ENCODE results near the gene SIAH2. TPM values are rescaled to one million over a fixed set of nuclear protein-coding genes. Genes with fewer than 3 reads are reported as not detected.
"Not testable (repeated sequence)": the region's sequence is repeated elsewhere in the genome, so short reads cannot be mapped to it uniquely, and the experiment has no call there.

Gene SIAH2
- total RNA-seq, 1 donor from 2014 or later: 31.7 TPM

DNA sequence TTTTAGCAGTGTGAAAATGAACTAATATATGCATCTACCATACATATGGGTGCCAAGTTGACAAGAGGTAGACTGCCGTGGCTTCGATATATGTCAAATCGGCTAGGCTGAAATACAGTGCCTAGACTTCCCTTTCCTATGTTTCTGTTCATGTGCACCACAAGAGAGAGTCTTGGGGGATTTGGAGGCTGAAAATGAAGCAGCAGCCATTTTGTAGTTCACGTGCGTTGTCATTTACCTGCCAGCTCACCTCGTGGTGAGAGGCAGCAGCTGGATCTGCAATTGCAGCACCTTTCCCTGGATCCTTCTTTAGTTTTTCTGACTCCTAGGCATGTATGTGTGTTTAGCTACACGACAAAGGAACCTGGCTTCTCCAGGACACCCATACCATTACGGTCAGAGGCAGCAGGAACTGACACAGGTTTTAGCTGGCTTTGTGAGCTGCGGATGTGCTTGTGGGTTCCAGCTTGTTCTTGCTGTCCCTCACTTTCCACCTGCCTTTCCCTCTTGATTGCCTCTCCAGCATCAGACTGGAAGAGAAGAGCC lies 40.5 kb upstream of the SIAH2 start:
- TF ChIP-seq CTCF (IDR thresholded peaks at IDR 0.05; ENCODE audit: insufficient read depth, low read length, poor library complexity, severe bottlenecking): no peak
- H3K27me3 ChIP-seq (ENCODE audit: control insufficient read depth, insufficient read depth, low read length): no peaks in the 10 kb centered on the region

GRCh38 chr3:150800722-150801121 lies 37.8 kb upstream of the SIAH2 start:
- no peaks in the 10 kb centered on the region for H3K27me3 ChIP-seq (ENCODE audit: control insufficient read depth, insufficient read depth, low read length)
- no peak for TF ChIP-seq CTCF (IDR thresholded peaks at IDR 0.05; ENCODE audit: insufficient read depth, low read length, poor library complexity, severe bottlenecking)
- no peak for DNase-seq (ENCODE audit: low read depth)

More for the DNA sequence above, 40.5 kb upstream of the SIAH2 start:
- no peak overlapping the region for H3K4me3 ChIP-seq (ENCODE audit: low read depth, low read length)
- DNase-seq (ENCODE audit: low read depth): no peak
- no peaks in the 10 kb centered on the region for H3K36me3 ChIP-seq (ENCODE audit: control insufficient read depth, insufficient read depth, low read length)

DNA sequence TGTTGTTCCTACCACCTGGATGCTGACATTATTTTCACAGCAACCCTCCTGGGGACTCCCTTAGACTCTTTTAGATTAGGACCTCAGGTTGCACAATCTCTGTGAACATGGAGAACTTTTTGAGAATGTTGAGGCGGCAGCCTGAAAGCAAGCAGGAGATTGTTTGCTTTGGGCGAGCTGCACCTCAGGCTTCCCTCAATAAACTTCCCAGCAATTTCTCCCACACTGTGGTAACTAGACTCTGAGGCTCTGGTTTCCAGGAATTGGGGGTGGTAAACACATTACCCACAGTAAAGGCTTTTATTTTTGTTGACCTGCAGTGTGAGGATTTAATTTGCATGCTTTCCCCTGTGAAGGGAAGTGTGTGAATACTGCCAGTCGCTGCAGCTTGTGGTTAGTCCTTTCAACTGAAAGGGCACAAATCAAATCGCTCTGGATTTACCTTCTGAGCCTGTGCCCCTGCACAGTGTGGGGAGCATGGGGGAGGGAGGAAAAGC lies 35.2 kb upstream of the SIAH2 start:
- no peaks in the 10 kb centered on the region for H3K36me3 ChIP-seq (ENCODE audit: control insufficient read depth, insufficient read depth, low read length)
- TF ChIP-seq CTCF (IDR thresholded peaks at IDR 0.05; ENCODE audit: insufficient read depth, low read length, poor library complexity, severe bottlenecking): no peak
- no peak for DNase-seq (ENCODE audit: low read depth)
- H3K4me3 ChIP-seq (ENCODE audit: low read depth, low read length): no peak overlapping the region
- H3K27me3 ChIP-seq (ENCODE audit: control insufficient read depth, insufficient read depth, low read length): no peaks in the 10 kb centered on the region

More at GRCh38 chr3:150800722-150801121, 37.8 kb upstream of the SIAH2 start:
- Histone ChIP-seq H3K4me3 (ENCODE audit: low read depth, low read length) (no peak overlapping the region), H3K36me3 (ENCODE audit: control insufficient read depth, insufficient read depth, low read length) (no peaks in the 10 kb centered on the region)

DNA sequence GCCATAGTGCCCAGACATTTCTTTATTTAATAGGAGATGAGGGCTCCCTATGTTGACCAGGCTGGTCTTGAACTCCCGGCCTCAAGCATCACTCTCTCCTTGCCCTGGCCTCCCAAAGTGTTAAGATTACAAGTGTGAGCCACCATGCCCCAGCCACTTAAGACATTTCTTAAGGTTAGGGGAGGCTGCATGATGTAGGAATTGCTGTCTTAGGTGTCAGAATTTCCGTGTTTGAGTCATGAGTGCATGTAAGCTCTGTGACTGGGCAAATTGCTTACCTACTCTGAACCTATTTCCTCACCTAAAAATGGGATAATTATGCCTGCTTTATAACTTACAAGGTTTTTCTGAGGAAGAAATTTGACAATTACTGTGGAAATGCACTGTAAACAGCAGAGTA lies 34.2 kb upstream of the SIAH2 start:
- DNase-seq (ENCODE audit: low read depth): no peak
- no peaks in the 10 kb centered on the region for H3K36me3 ChIP-seq (ENCODE audit: control insufficient read depth, insufficient read depth, low read length)
- no peaks in the 10 kb centered on the region for H3K27me3 ChIP-seq (ENCODE audit: control insufficient read depth, insufficient read depth, low read length)
- no peak for TF ChIP-seq CTCF (IDR thresholded peaks at IDR 0.05; ENCODE audit: insufficient read depth, low read length, poor library complexity, severe bottlenecking)
- H3K4me3 ChIP-seq (ENCODE audit: low read depth, low read length): no peak overlapping the region

DNA sequence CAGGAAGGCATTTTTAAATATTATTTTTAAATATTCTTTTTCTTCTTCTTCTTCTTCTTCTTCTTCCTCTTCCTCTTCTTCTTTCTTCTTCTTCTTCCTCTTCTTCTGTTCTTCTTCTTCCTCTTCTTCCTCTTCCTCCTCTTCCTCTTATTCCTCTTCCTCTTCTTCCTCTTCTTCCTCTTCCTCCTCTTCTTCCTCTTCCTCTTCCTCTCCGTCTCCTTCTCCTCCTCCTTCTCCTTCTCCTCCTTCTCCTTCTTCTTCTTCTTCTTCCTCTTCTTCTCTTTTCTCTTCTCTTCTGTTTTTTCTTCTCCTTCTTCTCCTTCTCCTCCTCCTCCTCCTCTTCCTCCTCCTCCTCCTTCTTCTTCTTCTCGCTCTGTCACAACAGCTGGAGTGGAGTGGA lies 33.6 kb upstream of the SIAH2 start:
- not testable (repeated sequence) for H3K4me3 ChIP-seq (ENCODE audit: low read depth, low read length); H3K36me3 ChIP-seq (ENCODE audit: control insufficient read depth, insufficient read depth, low read length); H3K27me3 ChIP-seq (ENCODE audit: control insufficient read depth, insufficient read depth, low read length); DNase-seq (ENCODE audit: low read depth)

DNA sequence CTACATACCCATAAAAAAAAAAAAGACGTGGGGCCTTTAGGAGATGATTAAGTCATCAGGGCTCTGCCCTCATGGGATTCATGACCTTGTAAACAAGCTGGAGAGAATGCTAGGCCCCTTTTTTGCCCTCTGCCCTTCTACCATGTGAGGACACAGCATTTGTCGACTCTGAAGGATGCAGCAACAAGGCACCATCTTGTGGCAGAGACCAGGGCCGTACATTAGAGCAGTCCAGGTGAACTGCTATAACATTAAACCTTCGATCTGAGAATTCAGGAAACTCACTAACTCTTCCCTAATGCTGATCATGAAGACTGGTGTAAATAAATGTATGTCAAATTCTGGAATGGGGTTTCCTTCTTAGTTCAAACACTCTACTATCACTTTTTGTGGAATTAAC lies 30.7 kb upstream of the SIAH2 start:
- no peak for TF ChIP-seq CTCF (IDR thresholded peaks at IDR 0.05; ENCODE audit: insufficient read depth, low read length, poor library complexity, severe bottlenecking)
- no peak for DNase-seq (ENCODE audit: low read depth)
- Histone ChIP-seq H3K36me3 (ENCODE audit: control insufficient read depth, insufficient read depth, low read length) (no peaks in the 10 kb centered on the region), H3K4me3 (ENCODE audit: low read depth, low read length) (no peak overlapping the region), H3K27me3 (ENCODE audit: control insufficient read depth, insufficient read depth, low read length) (no peaks in the 10 kb centered on the region)
